Caki2 (cell line): ENCODE results near the gene KRTAP9-3. TPM values are rescaled to one million over a fixed set of nuclear protein-coding genes. Genes with fewer than 3 reads are reported as not detected.
"Not testable (repeated sequence)": the region's sequence is repeated elsewhere in the genome, so short reads cannot be mapped to it uniquely, and the experiment has no call there.

Experiments used
- DNase-seq: peaks from one replicate; pipeline ENCODE4 v3.0.0-alpha.2; 2015; ENCODE audit warnings: low read depth
- in situ Hi-C: cut with HindIII; loops from 2 replicates; pipeline ENCODE4 v1.10.0; 2016; ENCODE audit warnings: low sequenced_read_pairs, low pct_unique_long_range_greater_than_20kb, mixed read lengths
- total RNA-seq: library from RNA; depleted of rRNA; stranded (reverse); fragments of >200 nt; shearing (Covaris generic); gene quantifications from 2 replicates; pipeline ENCODE4 v1.2.3, GENCODE V29; 2014; ENCODE audit warnings: low replicate concordance

Gene KRTAP9-3
- total RNA-seq, 1 experiment from 2014 or later = not detected

DNA sequence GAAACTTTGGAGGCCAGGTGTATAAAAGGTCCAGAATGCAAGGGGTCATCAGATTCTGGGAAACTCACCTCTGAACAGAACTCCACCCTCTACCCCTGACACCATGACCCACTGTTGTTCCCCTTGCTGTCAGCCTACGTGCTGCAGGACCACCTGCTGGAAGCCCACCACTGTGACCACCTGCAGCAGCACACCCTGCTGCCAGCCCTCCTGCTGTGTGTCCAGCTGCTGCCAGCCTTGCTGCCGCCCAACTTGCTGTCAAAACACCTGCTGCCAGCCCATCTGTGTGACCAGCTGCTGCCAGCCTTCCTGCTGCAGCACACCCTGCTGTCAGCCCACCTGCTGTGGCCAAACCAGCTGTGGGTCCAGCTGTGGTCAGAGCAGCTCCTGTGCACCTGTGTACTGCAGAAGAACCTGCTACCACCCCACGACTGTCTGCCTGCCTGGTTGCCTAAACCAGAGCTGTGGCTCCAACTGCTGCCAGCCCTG is 5.7 kb downstream of the KRTAP9-3 start, which contains the start of gene KRTAP9-8:
TSS of gene KRTAP9-8 (plus strand) at position 51 of the 489 bp plus-strand sequence. CDS start at position 104, 53 bp downstream.
- in situ Hi-C loops, DNase-seq: not testable (repeated sequence)

GRCh38 chr17:41246995-41247787 is 14.9 kb downstream of the KRTAP9-3 start:
- DNase-seq, in situ Hi-C loops: not testable (repeated sequence)

DNA sequence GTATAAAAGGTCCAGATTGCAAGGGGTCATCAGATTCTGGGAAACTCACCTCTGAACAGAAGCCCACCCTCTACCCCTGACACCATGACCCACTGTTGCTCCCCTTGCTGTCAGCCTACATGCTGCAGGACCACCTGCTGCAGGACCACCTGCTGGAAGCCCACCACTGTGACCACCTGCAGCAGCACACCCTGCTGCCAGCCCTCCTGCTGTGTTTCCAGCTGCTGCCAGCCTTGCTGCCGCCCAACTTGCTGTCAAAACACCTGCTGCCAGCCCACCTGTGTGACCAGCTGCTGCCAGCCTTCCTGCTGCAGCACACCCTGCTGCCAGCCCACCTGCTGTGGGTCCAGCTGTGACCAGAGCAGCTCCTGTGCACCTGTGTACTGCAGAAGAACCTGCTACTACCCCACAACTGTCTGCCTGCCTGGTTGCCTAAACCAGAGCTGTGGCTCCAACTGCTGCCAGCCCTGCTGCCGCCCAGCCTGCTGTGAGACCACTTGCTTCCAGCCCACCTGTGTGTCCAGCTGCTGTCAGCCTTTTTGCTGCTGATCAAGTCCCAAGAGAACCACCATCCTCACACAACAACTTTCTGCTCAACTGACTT is 17.5 kb downstream of the KRTAP9-3 start, which contains the start of gene KRTAP9-4:
TSS of gene KRTAP9-4 (plus strand) at position 51 of the 604 bp plus-strand sequence. CDS start at position 85, 34 bp downstream.
- DNase-seq, in situ Hi-C loops: not testable (repeated sequence)

GRCh38 chr17:41251261-41251660 is 19.0 kb downstream of the KRTAP9-3 start:
- in situ Hi-C loops = no loop called here
- DNase-seq = no peak

GRCh38 chr17:41254861-41255260 is 22.6 kb downstream of the KRTAP9-3 start:
- in situ Hi-C loops = no loop called here
- DNase-seq = no peak

- in situ Hi-C loops, DNase-seq: not testable (repeated sequence)
Observed at GRCh38 chr17:41255381-41256290, 23.4 kb downstream of the KRTAP9-3 start, which contains the start of gene KRTAP9-9. KRTAP9-9 (plus strand) TSS chr17:41255384.

DNA sequence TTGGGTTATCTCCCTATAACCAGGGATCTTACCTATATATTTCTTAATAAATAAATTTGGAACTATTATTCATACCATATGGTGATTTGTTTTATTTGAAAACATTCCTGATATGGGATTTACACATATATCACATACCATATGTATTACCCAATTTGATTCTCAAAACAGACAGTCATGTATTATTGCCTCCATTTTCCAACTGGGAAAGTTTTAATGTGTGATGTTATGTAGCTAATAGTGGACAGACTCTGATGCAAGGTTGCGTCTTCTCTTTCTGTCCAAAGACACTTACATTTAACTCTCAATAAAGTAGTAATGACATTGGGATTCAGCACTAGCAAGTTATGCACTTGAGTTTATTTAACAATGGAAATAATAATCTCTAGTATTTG is 24.0 kb downstream of the KRTAP9-3 start:
- in situ Hi-C loops = no loop called here
- no peak for DNase-seq

DNA sequence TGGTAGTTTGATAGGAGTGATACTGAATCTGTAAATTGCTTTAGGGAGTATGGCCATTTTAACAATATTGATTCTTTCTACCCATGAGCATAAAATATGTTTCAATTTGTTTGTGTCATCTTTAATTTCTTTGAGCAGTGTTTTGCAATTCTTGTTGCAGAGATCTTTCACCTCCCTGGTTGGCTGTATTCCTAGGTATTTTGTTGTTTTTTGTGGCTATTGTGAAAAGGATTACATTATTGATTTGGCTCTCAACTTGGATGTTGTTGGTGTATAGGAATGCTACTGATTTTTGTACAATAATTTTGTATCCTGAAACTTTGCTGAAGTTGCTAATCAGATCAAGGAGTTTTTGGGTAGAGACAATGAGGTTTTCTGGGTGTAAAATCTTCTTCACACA is 26.2 kb downstream of the KRTAP9-3 start:
- in situ Hi-C loops = no loop called here
- DNase-seq = no peak

DNA sequence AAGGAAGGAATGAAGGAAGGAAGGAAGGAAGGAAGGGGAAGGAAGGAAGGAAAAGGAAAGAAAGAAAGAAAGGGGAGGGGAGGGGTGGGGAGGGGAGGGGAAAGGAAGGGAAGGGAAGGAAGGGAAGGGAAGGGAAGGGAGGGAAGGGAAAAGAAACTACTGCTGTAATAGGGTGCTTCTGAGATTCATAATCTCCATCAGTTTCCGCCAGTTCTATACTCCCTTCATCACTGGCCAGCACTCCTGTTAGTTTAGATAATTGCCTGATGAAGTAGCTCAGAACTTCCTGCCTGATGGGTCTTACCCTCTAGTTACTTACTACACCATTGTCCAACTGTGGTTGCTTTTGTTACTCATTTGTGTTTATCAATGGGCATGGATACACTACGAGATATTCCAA is 31.0 kb downstream of the KRTAP9-3 start:
- no peak for DNase-seq

DNA sequence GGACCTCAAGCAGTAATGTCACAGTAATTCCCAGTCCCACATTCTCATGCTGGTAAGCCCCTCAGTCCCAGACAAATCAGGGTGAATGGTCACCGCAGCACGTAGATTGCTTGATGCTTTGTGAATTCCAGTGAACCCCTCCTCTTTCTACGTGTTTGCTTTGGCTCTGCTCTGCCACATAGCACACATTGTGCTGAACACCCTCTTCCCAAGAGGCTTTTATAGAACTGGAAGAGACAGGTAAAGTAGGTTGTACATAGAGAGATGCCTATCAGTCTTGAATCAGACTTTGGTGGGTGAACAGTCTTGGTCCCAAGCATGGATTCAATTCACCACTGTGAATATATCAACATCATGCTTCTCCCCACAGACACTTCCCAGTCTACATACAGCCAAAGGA is 32.4 kb downstream of the KRTAP9-3 start:
- in situ Hi-C loops = no loop called here
- no peak for DNase-seq

More for the DNA sequence above, 31.0 kb downstream of the KRTAP9-3 start:
- in situ Hi-C loops = no loop called here

GRCh38 chr17:41265078-41265477 is 32.8 kb downstream of the KRTAP9-3 start, which contains the start of gene KRTAP9-6:
KRTAP9-6 (plus strand) TSS chr17:41265378; CDS start chr17:41265378, 0 bp downstream.
- in situ Hi-C loops = no loop called here
- no peak for DNase-seq

GRCh38 chr17:41267711-41268110 is 35.5 kb downstream of the KRTAP9-3 start:
- in situ Hi-C loops = no loop called here

DNA sequence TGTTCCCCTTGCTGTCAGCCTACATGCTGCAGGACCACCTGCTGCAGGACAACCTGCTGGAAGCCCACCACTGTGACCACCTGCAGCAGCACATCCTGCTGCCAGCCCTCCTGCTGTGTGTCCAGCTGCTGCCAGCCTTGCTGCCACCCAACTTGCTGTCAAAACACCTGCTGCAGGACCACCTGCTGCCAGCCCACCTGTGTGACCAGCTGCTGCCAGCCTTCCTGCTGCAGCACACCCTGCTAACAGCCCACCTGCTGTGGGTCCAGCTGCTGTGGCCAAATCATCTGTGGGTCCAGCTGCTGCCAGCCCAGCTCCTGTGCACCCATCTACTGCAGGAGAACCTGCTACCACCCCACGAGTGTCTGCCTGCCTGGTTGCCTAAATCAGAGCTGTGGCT is 39.1 kb downstream of the KRTAP9-3 start:
- in situ Hi-C loops = not testable (repeated sequence)

More at GRCh38 chr17:41267711-41268110, 35.5 kb downstream of the KRTAP9-3 start:
- DNase-seq = no peak

GRCh38 chr17:41271858-41272257 is 39.6 kb downstream of the KRTAP9-3 start:
- DNase-seq = no peak
- in situ Hi-C loops = no loop called here

More for the DNA sequence above, 39.1 kb downstream of the KRTAP9-3 start:
- DNase-seq = not testable (repeated sequence)

GRCh38 chr17:41275648-41276190 is 43.5 kb downstream of the KRTAP9-3 start, which contains the start of gene KRTAP9-7:
KRTAP9-7 (plus strand) TSS chr17:41275698; CDS start chr17:41275698, 0 bp downstream.
- in situ Hi-C loops, DNase-seq: not testable (repeated sequence)

DNA sequence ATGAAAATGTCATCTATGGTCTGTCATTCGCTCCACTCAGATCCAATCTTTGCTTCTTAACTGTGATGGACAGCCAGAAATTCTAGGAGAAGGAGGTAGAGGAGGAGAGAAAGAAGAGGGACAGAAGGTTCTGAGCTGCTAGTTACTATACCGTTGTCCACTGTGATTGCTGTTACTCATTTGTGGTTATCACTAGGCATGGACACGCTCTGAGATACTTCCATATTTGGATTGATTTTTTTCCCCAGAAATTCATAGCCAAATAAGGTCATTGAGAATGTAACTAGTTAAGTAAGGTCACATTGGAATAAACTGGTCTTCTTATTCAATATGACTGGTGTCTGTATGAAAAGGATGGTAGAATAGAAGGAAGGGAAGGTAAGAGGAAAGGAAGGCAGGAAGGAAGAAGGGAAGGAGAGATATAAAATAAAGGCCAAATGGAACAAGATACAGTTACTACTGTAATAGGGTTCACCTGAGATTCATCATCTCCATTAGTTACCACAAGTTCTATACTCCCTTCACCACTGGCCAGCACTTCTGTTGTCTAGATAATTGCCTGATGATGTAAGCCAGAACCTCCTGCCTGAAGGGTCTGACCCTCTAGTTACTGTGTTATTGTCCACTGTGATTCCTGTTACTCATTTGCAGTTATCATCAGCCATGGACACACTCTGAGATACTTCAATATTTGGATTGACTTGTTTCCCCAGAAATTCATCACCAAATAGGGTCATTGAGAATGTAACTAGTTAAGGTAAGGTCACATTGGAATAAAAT is 46.1 kb downstream of the KRTAP9-3 start:
- DNase-seq = no peak
- in situ Hi-C loops = no loop called here
